ENCODE measurements around the gene KRTAP25-1. TPM values are rescaled to one million over a fixed set of nuclear protein-coding genes. Genes with fewer than 3 reads are reported as not detected.

Gene KRTAP25-1
- total RNA-seq, 1 experiment from 2014 or later = not detected

DNA sequence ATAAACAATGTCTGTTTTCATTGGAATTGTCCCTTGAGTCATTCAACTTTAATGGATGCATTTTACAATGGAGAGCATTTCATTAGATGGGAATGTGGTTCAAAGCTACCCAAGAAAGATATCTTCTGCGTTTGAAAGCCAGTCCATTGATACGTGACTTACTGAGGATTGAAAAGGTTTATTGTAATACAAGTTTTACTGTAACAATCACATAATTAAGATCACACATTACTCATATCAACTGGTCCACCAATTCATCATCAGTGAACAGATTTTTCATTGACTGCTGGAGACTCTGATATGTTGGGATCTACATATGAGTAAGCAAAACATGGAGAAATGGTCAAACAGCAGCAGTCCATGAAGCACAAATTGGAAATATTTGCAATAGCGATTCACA, 39.4 kb downstream of the KRTAP25-1 start:
- Histone ChIP-seq H4K5ac (ENCODE audit: insufficient read length, low read depth, low read length) (no peak overlapping the region), H2AFZ (ENCODE audit: low read length) (no peak overlapping the region), H3K23ac (ENCODE audit: insufficient read length, low read depth, low read length) (no peak overlapping the region), H2BK15ac (ENCODE audit: low read depth, low read length) (no peak overlapping the region), H3K79me2 (ENCODE audit: insufficient read depth, low read length) (no peaks in the 10 kb centered on the region), H4K8ac (replicated peaks; ENCODE audit: insufficient read length, low read depth, low read length) (no peak overlapping the region), H3K79me1 (ENCODE audit: insufficient read depth, low read depth, low read length, poor library complexity, severe bottlenecking) (no peaks in the 10 kb centered on the region), H3K9me3 (ENCODE audit: control insufficient read depth, low read depth, low read length) (no peaks in the 10 kb centered on the region), H3K9ac (ENCODE audit: extremely low read depth, insufficient read length, low read length) (no peak overlapping the region), H3K18ac (ENCODE audit: insufficient read length, low read depth, low read length) (no peak overlapping the region), H2BK120ac (ENCODE audit: low read depth, low read length, poor library complexity, severe bottlenecking) (no peak overlapping the region), H2BK12ac (ENCODE audit: insufficient read length, low read depth, low read length) (no peak overlapping the region), H2BK5ac (ENCODE audit: insufficient read length, low read length) (no peak overlapping the region), H3K27ac (ENCODE audit: insufficient read length, low read depth, low read length) (no peak overlapping the region), H4K91ac (ENCODE audit: insufficient read length, low read depth, low read length) (no peak overlapping the region), H2BK20ac (ENCODE audit: low read depth, low read length, poor library complexity, severe bottlenecking) (no peak overlapping the region), H3K4ac (ENCODE audit: low read depth, low read length) (no peak overlapping the region), H2AK5ac (ENCODE audit: insufficient read length, low read length) (no peak overlapping the region), H3K27me3 (ENCODE audit: insufficient read depth, low read length) (no peaks in the 10 kb centered on the region), H3K23me2 (ENCODE audit: insufficient read length, low read depth, low read length, poor library complexity, severe bottlenecking) (no peaks in the 10 kb centered on the region), H3K4me1 (ENCODE audit: insufficient read depth, low read length) (no peaks in the 10 kb centered on the region), H3K4me2 (ENCODE audit: insufficient read depth, insufficient read length, low read length) (no peak overlapping the region), H3K14ac (ENCODE audit: insufficient read depth, low read length) (no peak overlapping the region), H4K20me1 (ENCODE audit: control insufficient read depth, insufficient read depth, insufficient read length) (no peaks in the 10 kb centered on the region), H3T11ph (ENCODE audit: low read length) (no peak overlapping the region), H3K56ac (ENCODE audit: insufficient read length, low read depth, low read length) (no peak overlapping the region)
- DNase-seq = no peak
- WGBS (ENCODE audit: extremely low coverage, insufficient read length, low lambda C conversion rate) = no CpG with 5 or more reads among the region's 3 CpGs
- Mint-ChIP-seq H3K4me1 (no peaks in the 10 kb centered on the region; a peak in 1 of 4 replicates), H3K27ac (no peak overlapping the region), H3K9me3 (no peaks in the 10 kb centered on the region), H3K27me3 (ENCODE audit: low read depth) (peaks cover 2% of the 10 kb centered on the region; the same call in 1 of the 2 replicates), H3K36me3 (ENCODE audit: insufficient read depth in 1 of 3, low read depth in 3 of 3) (no peaks in the 10 kb centered on the region), H3K4me3 (no peak overlapping the region)
- TF ChIP-seq, protein P1, sequence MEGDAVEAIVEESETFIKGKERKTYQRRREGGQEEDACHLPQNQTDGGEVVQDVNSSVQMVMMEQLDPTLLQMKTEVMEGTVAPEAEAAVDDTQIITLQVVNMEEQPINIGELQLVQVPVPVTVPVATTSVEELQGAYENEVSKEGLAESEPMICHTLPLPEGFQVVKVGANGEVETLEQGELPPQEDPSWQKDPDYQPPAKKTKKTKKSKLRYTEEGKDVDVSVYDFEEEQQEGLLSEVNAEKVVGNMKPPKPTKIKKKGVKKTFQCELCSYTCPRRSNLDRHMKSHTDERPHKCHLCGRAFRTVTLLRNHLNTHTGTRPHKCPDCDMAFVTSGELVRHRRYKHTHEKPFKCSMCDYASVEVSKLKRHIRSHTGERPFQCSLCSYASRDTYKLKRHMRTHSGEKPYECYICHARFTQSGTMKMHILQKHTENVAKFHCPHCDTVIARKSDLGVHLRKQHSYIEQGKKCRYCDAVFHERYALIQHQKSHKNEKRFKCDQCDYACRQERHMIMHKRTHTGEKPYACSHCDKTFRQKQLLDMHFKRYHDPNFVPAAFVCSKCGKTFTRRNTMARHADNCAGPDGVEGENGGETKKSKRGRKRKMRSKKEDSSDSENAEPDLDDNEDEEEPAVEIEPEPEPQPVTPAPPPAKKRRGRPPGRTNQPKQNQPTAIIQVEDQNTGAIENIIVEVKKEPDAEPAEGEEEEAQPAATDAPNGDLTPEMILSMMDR (conservative IDR thresholded peaks at IDR 0.05) = no peak

Data from H9 (cell line).